Nephron progenitor cell (in vitro differentiated cells): ENCODE data around the gene CYTH4.

Experiments
- DNase-seq: peaks from one replicate; pipeline ENCODE4 v3.0.0; 2021
- H3K27ac Mint-ChIP-seq: 2 replicates; pipeline ENCODE4 v1.8.0; 2021; ENCODE audit warnings: mild to moderate bottlenecking, moderate library complexity, mixed read lengths
- H3K27me3 Mint-ChIP-seq: 2 replicates; pipeline ENCODE4 v1.8.0; 2021; ENCODE audit warnings: mild to moderate bottlenecking, low read depth, mixed read lengths; ENCODE audit not compliant: poor library complexity
- H3K36me3 Mint-ChIP-seq: 2 replicates; pipeline ENCODE4 v1.8.0; 2021; ENCODE audit warnings: low read depth, mixed read lengths
- H3K4me1 Mint-ChIP-seq: 2 replicates; pipeline ENCODE4 v1.8.0; 2021; ENCODE audit warnings: mixed read lengths
- H3K4me3 Mint-ChIP-seq: 2 replicates; pipeline ENCODE4 v1.8.0; 2021; ENCODE audit warnings: mild to moderate bottlenecking, moderate library complexity, mixed read lengths
- H3K9me3 Mint-ChIP-seq: 2 replicates; pipeline ENCODE4 v1.8.0; 2021; ENCODE audit warnings: mild to moderate bottlenecking, moderate library complexity, mixed read lengths
- CTCF ChIP-seq: fragments of 200-600 bp; sonication (generic); IDR thresholded peaks from 2 replicates; pipeline ENCODE4 v1.5.0; 2021; ENCODE audit warnings: antibody characterized with exemption

The CYTH4 gene

GRCh38 chr22:37278261-37278660, 4.0 kb upstream of the CYTH4 start:
- Mint-ChIP-seq H3K9me3 (no peaks in the 10 kb centered on the region), H3K4me3 (no peak overlapping the region), H3K27me3 (peaks cover 21% of the 10 kb centered on the region), H3K36me3 (no peaks in the 10 kb centered on the region), H3K4me1 (peaks cover 35% of the 10 kb centered on the region), H3K27ac (no peak overlapping the region)
- no peak for TF ChIP-seq CTCF
- no peak for DNase-seq

- TF ChIP-seq CTCF: no peak
- H3K36me3 Mint-ChIP-seq: no peaks in the 10 kb centered on the region
- H3K4me1 Mint-ChIP-seq: peaks cover 33% of the 10 kb centered on the region
- H3K9me3 Mint-ChIP-seq: no peaks in the 10 kb centered on the region
- peak overlapping the region; percentile 29 for H3K27ac Mint-ChIP-seq
- no peak for DNase-seq
- H3K4me3 Mint-ChIP-seq: no peak overlapping the region
- peaks cover 23% of the 10 kb centered on the region for H3K27me3 Mint-ChIP-seq
These were observed 2.8 kb upstream of the CYTH4 start for GRCh38 chr22:37279331-37280181.

GRCh38 chr22:37280718-37281117, 1.6 kb upstream of the CYTH4 start:
- no peak for DNase-seq
- Mint-ChIP-seq H3K27me3 (peaks cover 30% of the 10 kb centered on the region), H3K4me3 (no peak overlapping the region), H3K9me3 (no peaks in the 10 kb centered on the region), H3K27ac (no peak overlapping the region), H3K36me3 (no peaks in the 10 kb centered on the region), H3K4me1 (peaks cover 33% of the 10 kb centered on the region)
- TF ChIP-seq CTCF: no peak

GRCh38 chr22:37281195-37281594, 1.1 kb upstream of the CYTH4 start:
- H3K4me1 Mint-ChIP-seq: peaks cover 33% of the 10 kb centered on the region
- H3K27me3 Mint-ChIP-seq: peaks cover 34% of the 10 kb centered on the region
- TF ChIP-seq CTCF: no peak
- no peaks in the 10 kb centered on the region for H3K9me3 Mint-ChIP-seq
- no peaks in the 10 kb centered on the region for H3K36me3 Mint-ChIP-seq
- no peak overlapping the region for H3K4me3 Mint-ChIP-seq
- DNase-seq: no peak
- H3K27ac Mint-ChIP-seq: no peak overlapping the region

- Mint-ChIP-seq H3K36me3 (no peaks in the 10 kb centered on the region), H3K4me3 (no peak overlapping the region), H3K9me3 (no peaks in the 10 kb centered on the region), H3K27me3 (peaks cover 40% of the 10 kb centered on the region), H3K27ac (no peak overlapping the region), H3K4me1 (peaks cover 31% of the 10 kb centered on the region)
- no peak for TF ChIP-seq CTCF
- DNase-seq: no peak
These were observed 493 bp upstream of the CYTH4 start for GRCh38 chr22:37281646-37282384.
